Smooth muscle cell (in vitro differentiated cells): ENCODE data around the gene ARID1B. TPM values are rescaled to one million over a fixed set of nuclear protein-coding genes. Genes with fewer than 3 reads are reported as not detected.
A peak's percentile ranks its signal among the peaks of the same experiment; 100 is the strongest.

Source experiments
- DNase-seq: peaks from one replicate; lab custom pipeline; 2025; ENCODE audit not compliant: unreplicated experiment; lab: John Stamatoyannopoulos, UW
- H2AFZ ChIP-seq: fragments of 200-600 bp; sonication (generic); 2 replicates; pipeline ENCODE4 v1.6.0; 2016; ENCODE audit warnings: antibody characterized with exemption, low read depth, mild to moderate bottlenecking
- H3F3A ChIP-seq: fragments of 200-600 bp; sonication (generic); 2 replicates; pipeline ENCODE4 v1.6.0; 2017; ENCODE audit warnings: antibody characterized with exemption, low read depth
- H3K27ac ChIP-seq: fragments of 200-600 bp; sonication (generic); 2 replicates; pipeline ENCODE4 v1.5.1; 2016; ENCODE audit warnings: low read depth, mild to moderate bottlenecking
- H3K27me3 ChIP-seq: fragments of 200-600 bp; sonication (generic); 2 replicates; pipeline ENCODE4 v1.6.1; 2016; ENCODE audit warnings: low read depth, mild to moderate bottlenecking
- H3K36me3 ChIP-seq: fragments of 200-600 bp; sonication (generic); 2 replicates; pipeline ENCODE4 v1.5.1; 2016; ENCODE audit warnings: low read depth
- H3K4me1 ChIP-seq: fragments of 200-600 bp; sonication (generic); 2 replicates; pipeline ENCODE4 v1.5.1; 2016; ENCODE audit warnings: low read depth
- H3K4me2 ChIP-seq: fragments of 200-600 bp; sonication (generic); 2 replicates; pipeline ENCODE4 v1.6.0; 2016; ENCODE audit warnings: mild to moderate bottlenecking
- H3K4me3 ChIP-seq: fragments of 200-600 bp; sonication (generic); 2 replicates; pipeline ENCODE4 v1.5.1; 2016; ENCODE audit warnings: mild to moderate bottlenecking
- H3K79me2 ChIP-seq: fragments of 200-600 bp; sonication (generic); 2 replicates; pipeline ENCODE4 v1.6.0; 2016; ENCODE audit warnings: low read depth, mild to moderate bottlenecking
- H3K9ac ChIP-seq: fragments of 200-600 bp; sonication (generic); 2 replicates; pipeline ENCODE4 v1.6.0; 2016; ENCODE audit warnings: low read depth
- H3K9me3 ChIP-seq: fragments of 200-600 bp; sonication (generic); replicated peaks from 2 replicates; pipeline ENCODE4 v1.5.1; 2016; ENCODE audit warnings: low read depth
- H4K20me1 ChIP-seq: fragments of 200-600 bp; sonication (generic); 2 replicates; pipeline ENCODE4 v1.6.0; 2016; ENCODE audit warnings: low read depth
- CTCF ChIP-seq: fragments of 200-600 bp; sonication (generic); IDR thresholded peaks from 2 replicates; pipeline ENCODE4 v1.5.1; 2017; ENCODE audit warnings: borderline replicate concordance, mild to moderate bottlenecking, antibody characterized with exemption; ENCODE audit not compliant: insufficient read depth, poor library complexity, severe bottlenecking
- WGBS: methylation state at CpG from one replicate; pipeline ENCODE4 v1.1.7; 2016; ENCODE audit warnings: low lambda C conversion rate; 5-methylcytosine and 5-hydroxymethylcytosine counted together
- polyA plus RNA-seq: library from polyadenylated mRNA; unstranded; fragments of >200 nt; fragmentation: Nextera tagmentation; extraction: Ambion mirVana; gene quantifications from 2 replicates; pipeline ENCODE4 v1.2.1, GENCODE V29; 2016
- total RNA-seq: library from RNA; depleted of rRNA; stranded (reverse); fragments of >200 nt; gene quantifications from 2 replicates; pipeline ENCODE4 v1.2.3, GENCODE V29; 2014

ARID1B gene
- total and polyA plus RNA-seq, 2 experiments from 2014 or later: 30.1 to 65.4 TPM

DNA sequence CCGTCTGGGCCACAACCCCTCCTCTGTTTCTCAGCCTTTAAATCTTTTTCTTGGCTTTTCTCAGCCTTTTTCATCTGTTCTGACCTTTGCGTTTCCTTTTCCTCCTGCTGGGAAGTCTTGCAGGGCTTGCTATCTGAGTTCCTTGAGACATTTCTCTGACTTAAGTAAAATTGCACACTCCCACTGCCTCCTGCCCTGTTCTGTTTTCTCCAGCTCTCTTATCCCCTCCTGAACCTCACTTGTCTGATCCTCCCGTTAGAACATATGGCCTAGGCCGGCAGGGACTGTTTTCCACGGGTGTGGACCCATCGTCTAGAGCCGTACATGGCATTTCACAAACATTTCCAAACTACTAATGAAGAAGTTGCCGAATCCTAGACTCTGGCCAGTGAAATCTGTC, 63.0 kb downstream of the ARID1B start:
- Histone ChIP-seq H2AFZ (no peak overlapping the region), H3K27ac (peak overlapping the region; percentile 60), H4K20me1 (peaks cover 99% of the 10 kb centered on the region), H3K4me3 (no peak overlapping the region), H3K4me2 (peak overlapping the region; percentile 49), H3K27me3 (no peaks in the 10 kb centered on the region), H3K4me1 (peaks cover 16% of the 10 kb centered on the region), H3K9me3 (no peaks in the 10 kb centered on the region), H3K9ac (peak overlapping the region; percentile 6), H3K79me2 (peaks cover 99% of the 10 kb centered on the region), H3F3A (peaks cover 15% of the 10 kb centered on the region), H3K36me3 (no peaks in the 10 kb centered on the region)
- WGBS: 36% methylated on average over 8 of the region's 8 CpGs
- no peak for DNase-seq
- no peak for TF ChIP-seq CTCF

- no peak for TF ChIP-seq CTCF
- Histone ChIP-seq H3F3A (peaks cover 15% of the 10 kb centered on the region), H2AFZ (no peak overlapping the region), H3K27me3 (no peaks in the 10 kb centered on the region), H4K20me1 (peaks cover 99% of the 10 kb centered on the region), H3K36me3 (no peaks in the 10 kb centered on the region), H3K79me2 (peaks cover 99% of the 10 kb centered on the region), H3K9me3 (no peaks in the 10 kb centered on the region), H3K4me1 (peaks cover 21% of the 10 kb centered on the region), H3K9ac (no peak overlapping the region), H3K27ac (peak overlapping the region; percentile 60), H3K4me2 (peak overlapping the region; percentile 49), H3K4me3 (no peak overlapping the region)
- DNase-seq: no peak
- 73% methylated on average over 2 of the region's 2 CpGs for WGBS
These were observed 63.4 kb downstream of the ARID1B start for GRCh38 chr6:156840606-156841005.

- no peak for DNase-seq
- Histone ChIP-seq H3K9ac (peak overlapping the region; percentile 8), H3K36me3 (no peaks in the 10 kb centered on the region), H3K4me2 (no peak overlapping the region), H3F3A (peaks cover 15% of the 10 kb centered on the region), H3K27me3 (no peaks in the 10 kb centered on the region), H3K79me2 (peaks cover 99% of the 10 kb centered on the region), H4K20me1 (peaks cover 99% of the 10 kb centered on the region), H3K27ac (peak overlapping the region; percentile 15), H3K4me3 (no peak overlapping the region), H3K4me1 (peaks cover 21% of the 10 kb centered on the region), H3K9me3 (no peaks in the 10 kb centered on the region), H2AFZ (no peak overlapping the region)
- no peak for TF ChIP-seq CTCF
- WGBS: 99% methylated on average over 3 of the region's 3 CpGs
These were observed 64.3 kb downstream of the ARID1B start for GRCh38 chr6:156841508-156841907.

- DNase-seq: no peak
- WGBS: 97% methylated on average over 3 of the region's 3 CpGs
These were observed 65.5 kb downstream of the ARID1B start for GRCh38 chr6:156842598-156843250.

More at GRCh38 chr6:156842598-156843250, 65.5 kb downstream of the ARID1B start:
- Histone ChIP-seq H3K4me1 (peaks cover 21% of the 10 kb centered on the region), H2AFZ (no peak overlapping the region), H3K36me3 (no peaks in the 10 kb centered on the region), H3K27me3 (no peaks in the 10 kb centered on the region), H3K9me3 (no peaks in the 10 kb centered on the region), H3K9ac (no peak overlapping the region), H3K79me2 (peaks cover 99% of the 10 kb centered on the region), H3K4me2 (no peak overlapping the region), H3K27ac (no peak overlapping the region), H3K4me3 (no peak overlapping the region), H3F3A (peaks cover 11% of the 10 kb centered on the region), H4K20me1 (peaks cover 99% of the 10 kb centered on the region)
- TF ChIP-seq CTCF: no peak
